ENCODE data around the gene GBX1.

The GBX1 gene

DNA sequence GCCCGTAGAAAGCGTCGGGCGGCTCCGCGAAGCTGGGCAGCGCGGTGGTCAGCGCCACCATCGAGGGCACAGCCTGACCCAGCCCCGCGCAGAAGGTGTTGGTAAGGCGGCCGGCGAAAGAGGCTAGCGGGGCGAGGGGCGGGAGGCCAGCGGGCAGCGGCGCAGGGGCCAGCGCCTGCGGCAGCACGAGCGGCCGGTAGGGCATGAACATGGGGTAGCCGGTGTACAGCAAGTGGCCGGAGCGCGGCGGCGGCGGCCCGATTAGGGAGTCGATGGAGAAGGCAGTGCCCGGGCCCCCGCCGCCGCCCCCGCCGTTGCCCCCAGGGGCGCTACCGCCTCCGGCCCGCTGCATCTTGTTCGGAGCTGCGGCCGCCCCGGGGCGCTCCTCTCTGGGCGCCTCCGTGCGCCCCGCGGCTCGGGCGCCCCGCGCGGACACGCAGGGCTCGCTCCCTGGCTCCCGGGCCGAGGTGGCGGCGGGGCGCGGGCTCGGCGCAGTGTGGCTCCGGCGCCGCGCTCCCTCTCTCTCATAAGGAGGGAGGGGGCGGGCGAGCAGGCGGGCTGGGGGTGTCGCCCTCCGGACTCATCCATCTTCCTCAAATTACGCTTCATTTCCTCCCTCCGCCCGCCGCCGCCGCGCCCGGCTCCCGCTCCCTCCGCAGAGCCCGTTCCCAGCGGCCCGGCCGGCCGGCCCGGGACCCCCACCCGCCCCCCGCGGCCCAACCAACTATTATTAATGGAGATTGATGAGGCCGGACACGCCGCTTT lies at the start of gene GBX1:
Gene GBX1, minus strand, starts transcription at position 498 of the 765 bp plus-strand sequence. Its CDS starts 146 bp downstream, at position 352.
- no peak for DNase-seq (ENCODE audit: low spot score)

- no peak for DNase-seq (ENCODE audit: low spot score)
Observed at GRCh38 chr7:151215396-151215795, 47.9 kb upstream of the GBX1 start.

DNA sequence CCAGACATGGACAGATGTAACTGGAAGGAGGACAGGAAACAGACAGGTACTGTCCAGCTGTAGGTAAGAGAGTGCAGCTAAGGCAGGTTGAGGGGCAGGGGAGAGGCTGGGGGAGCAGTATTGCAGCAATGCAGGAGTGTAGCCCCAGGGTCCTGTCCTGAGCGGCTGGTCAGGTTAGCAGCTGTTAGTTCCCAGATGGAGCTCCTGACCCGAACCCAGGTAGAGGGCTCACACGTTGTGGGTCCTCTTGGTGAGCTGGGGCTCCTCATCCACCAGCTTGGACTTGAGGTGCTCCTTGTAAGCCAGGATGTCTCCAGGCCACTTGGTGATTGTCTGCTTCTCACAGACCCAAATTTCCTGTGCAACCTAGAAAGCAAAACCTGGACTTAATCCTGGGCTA lies 46.3 kb upstream of the GBX1 start:
- DNase-seq (ENCODE audit: low spot score): no peak

DNA sequence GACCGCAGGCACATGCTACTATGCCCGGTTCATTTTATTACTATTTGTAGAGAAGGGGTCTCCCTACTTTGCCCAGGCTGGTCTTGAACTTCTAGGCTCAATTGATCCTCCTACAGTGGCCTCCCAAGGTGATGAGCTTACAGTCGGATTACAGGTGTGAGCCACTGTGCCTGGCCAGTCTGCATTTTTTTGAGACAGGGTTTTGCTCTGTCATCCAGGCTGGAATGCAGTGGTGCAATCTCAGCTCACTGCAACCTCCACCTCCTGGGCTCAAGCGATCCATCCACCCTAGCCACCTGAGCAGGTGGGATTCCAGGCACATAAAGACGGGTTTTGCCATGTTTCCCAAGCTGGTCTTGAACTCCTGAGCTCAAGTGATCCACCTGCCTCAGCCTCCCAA lies 45.1 kb upstream of the GBX1 start:
- no peak for DNase-seq (ENCODE audit: low spot score)

GRCh38 chr7:151211155-151211772 lies 43.8 kb upstream of the GBX1 start:
- no peak for DNase-seq (ENCODE audit: low spot score)

DNA sequence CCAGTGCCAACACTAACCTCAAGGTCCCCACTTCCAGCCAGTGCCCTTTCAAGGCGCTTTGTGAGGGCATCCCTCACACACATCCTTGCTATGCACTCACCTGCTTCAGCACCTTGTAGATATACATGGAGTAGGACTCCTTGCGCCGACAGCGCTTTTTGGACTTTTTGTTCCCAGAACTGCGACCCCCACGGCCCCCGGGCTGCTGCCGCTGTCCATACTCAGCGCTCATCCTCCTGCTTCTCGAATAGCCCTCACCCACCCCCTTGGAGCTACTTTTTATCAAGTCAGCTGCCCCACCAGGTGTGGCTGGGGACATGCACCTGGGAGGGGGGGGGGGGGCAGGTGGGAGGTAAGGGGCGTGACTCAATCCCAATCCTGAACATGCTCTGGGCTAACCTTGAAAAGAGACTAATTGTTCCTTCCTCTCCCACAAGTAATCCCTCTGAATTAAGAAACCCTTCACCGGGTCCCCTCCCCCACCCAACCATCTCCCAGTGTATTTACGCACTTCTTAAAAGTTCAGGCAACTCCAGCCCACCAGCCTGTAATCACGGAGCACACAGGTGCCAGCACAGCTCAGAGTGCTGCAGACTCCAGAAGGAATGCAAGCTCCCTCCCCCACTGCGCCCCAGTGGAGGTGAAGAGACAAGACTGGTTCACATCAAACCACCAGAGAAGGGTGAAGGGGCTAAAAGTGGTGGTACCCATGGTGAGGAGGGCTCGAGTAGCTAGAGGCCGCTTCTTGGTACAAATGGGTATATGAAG lies 42.8 kb upstream of the GBX1 start, which contains the start of gene H2BK1:
Gene H2BK1, minus strand, starts transcription at position 402 of the 768 bp plus-strand sequence. Its CDS starts 170 bp downstream, at position 232.
- no peak for DNase-seq (ENCODE audit: low spot score)

GRCh38 chr7:151209588-151209987 lies 42.1 kb upstream of the GBX1 start:
- DNase-seq (ENCODE audit: low spot score): no peak

DNA sequence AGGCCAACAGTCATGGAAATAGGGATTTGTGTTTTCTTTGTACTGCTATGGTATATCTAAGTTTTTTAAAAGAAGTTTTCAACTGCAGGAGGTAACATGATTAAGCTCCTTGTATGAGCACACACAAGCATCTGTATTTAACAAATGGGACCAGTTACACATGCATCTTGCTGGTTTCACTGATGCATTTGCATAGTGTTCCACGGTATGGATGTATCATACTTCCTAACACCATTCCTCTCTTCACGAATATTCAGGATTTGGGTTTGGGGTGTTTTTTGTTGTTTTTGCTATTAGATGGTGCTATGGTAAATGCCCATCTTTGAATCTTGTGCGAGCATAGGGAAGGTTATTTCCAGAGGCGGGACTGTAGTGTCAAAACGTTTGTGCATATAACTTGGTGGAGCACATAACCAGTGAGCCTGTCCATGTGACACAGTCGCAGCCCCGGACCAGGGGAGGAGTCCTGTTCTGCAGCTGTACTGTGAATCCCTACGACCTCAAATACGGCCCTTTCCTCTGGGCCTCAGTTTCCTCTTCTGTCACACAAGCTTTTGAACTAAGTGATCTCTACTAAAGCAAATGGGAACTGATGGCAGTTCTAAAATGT lies 40.9 kb upstream of the GBX1 start:
- no peak for DNase-seq (ENCODE audit: low spot score)

DNA sequence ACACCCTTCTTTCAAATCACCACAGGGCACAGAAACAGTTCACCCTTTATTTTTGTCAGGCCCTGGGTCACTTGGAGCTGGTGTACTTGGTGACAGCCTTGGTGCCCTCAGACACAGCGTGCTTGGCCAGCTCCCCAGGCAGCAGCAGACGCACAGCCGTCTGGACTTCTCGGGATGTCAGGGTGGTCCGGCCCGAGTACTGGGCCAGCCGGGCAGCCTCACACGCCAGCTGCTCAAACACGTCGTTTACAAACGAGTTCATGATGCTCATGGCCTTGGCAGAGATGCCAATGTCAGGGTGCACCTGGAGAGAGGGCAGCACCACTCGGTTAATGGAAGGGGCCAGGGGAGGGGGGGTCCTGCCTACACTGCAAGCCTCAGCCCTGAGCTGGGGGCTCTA lies 40.3 kb upstream of the GBX1 start:
- no peak for DNase-seq (ENCODE audit: low spot score)

- DNase-seq (ENCODE audit: low spot score): no peak
Observed at GRCh38 chr7:151207315-151207714, 39.8 kb upstream of the GBX1 start.

GRCh38 chr7:151206914-151207313 lies 39.4 kb upstream of the GBX1 start:
- DNase-seq (ENCODE audit: low spot score): no peak

GRCh38 chr7:151205730-151206129 lies 38.2 kb upstream of the GBX1 start:
- DNase-seq (ENCODE audit: low spot score): no peak

GRCh38 chr7:151204383-151205032 lies 37.0 kb upstream of the GBX1 start:
- DNase-seq (ENCODE audit: low spot score): no peak

DNA sequence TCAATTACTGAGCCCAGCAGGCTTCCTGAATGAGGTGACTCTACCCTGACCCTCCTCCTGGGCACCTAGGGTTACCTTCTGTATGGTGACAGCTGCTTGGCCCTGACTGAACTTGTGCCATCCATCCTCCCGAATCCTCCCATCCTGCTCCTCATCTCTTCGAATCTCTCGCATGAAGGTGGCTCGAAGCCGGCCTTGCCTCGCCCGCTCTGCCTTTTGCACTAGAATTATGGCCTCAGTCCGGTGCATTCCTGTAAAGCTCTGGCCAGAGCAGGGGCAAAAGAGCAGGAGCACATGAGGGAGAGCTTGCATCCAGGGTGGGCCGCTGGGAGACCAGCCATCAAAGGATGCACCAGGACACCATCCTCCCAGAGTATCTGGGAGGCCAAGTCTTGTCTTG lies 35.3 kb upstream of the GBX1 start:
- no peak for DNase-seq (ENCODE audit: low spot score)

- no peak for DNase-seq (ENCODE audit: low spot score)
Observed at GRCh38 chr7:151201751-151202150, 34.3 kb upstream of the GBX1 start.

DNA sequence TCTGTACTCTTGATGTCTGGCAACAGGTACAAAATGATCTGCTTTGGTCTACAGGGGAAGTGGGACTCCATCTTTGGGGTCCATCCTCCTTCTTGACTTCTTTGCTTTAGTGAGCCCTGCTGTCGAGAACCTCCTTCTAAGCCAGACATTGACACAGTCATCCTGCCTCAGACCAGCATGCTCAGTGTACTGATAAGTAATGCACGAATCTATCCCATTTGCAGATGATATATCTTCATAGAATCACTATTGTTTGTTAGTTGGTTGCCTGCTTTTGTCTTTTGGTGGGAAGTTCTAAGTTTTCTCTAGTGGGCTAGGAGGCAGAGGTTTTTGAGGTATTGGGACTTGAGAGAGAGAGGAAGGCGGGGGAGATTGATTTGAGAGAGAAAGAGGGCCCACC lies 33.9 kb upstream of the GBX1 start:
- DNase-seq (ENCODE audit: low spot score): no peak

DNA sequence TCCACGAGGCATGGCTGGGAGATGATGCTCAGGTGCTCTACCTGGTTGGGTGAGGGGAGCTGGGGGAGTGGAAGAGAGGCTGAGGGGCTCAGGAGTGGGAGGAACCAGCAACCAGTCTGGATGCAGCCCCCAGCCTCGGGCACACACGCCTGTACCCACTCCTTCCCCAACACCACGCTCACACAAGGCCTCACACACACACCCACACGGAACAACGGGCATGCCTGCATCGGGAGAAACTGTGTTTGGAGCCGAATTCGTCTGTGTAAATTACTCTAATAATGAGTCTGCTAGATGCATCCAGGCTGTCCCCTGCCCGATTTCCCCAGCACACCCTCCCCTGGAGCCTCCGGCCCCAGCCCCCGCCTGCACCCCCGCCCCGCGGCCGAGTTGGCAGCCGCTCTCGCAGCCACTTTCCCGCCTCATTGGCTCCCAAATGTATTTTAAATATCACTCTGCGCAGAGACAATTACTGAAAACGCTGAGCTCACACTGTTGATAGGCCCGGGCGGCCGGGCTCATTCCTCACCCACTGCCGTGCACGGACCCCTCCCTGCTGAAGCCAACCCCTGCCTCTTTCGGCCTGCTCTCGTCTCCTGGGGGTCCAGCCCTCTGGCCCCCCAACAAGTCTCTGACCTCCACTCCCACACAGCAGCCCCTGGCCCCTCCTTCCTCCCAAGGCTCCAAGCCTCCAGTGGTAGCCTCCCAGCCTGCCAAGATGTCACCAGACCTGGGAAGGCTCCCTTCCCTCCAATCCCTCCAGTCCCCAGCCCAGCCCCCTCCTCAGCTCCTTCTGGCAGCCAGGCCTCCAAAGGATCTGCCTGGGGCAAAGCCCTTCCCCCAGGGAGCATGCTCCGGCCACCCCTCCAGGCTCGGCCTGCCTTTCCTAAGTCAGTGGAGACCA lies 31.7 kb upstream of the GBX1 start:
- no peak for DNase-seq (ENCODE audit: low spot score)

DNA sequence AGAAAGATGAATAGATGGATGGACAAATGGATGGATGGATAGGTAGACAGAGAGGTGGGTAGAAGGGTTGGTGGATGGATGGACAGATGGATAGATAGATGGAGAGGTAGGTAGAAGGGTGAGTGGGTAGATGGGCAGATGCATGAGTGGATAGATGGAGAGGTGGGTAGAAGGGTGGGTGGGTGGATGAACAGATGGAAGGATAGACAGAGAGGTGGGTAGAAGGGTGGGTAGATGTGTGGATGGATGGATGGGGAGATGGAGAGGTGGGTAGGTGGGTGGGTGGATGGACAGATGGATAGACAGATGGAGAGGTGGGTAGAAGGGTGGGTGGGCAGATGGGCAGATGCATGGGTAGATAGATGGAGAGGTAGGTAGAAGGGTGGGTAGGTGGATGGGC lies 30.4 kb upstream of the GBX1 start:
- no peak for DNase-seq (ENCODE audit: low spot score)

DNA sequence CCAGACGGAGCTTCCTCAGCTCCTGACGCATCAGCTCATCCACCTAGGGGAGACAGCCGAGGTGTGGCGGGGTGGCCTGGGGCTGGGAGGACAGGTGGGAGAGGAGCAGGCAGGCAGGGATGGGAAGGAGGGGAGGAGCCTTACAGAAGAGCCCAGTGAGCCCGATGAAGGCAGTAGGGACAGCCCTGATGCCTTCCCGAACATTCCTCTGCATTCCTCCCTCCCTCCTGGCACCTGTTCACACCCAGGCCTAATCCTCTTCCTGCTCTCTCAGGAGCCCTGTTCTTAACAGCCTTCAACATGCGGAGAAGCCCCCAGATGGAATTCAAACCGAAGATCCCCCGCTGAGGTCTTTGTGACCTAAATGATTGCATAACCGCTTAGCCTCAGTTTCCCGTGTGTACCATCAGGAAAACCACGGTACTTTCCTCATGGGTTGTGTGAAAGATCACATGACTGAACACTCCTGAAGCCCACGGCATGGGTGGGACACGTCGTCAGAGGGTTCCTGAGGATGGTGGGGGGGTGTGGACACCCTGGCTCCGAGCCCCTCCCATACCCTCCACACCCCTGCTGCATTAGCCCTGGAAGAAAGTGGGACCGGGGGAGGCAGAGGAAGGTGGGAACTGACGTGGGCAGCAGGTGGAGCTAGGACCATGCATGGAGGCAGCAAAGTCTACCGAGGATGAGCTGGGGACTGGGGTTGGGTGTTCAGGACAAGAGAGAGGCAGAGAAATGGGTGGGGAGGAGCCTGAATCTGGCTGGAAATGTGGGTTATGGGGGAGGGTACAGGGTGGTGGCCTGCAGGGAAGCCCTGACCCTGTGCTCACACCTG lies 28.3 kb upstream of the GBX1 start:
- DNase-seq (ENCODE audit: low spot score): no peak

DNA sequence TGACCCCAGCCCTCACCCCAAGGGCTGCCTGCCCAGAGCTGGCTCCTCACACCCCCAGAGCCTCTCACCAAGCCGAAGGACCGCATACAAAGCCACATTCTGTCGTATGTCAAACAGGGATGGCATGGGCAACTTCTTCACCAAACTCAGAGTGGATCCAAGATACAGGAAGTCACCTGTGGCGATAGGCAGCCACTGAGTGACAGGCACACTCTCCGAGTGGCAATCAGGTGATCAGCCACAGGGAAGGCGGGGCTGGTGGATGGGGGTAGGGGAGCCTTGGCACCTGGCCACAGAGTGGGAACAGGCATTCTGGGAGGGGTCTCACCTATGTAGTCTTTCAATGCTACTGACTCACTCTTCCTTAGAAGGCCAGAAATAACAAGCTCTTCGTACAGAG lies 26.7 kb upstream of the GBX1 start:
- DNase-seq (ENCODE audit: low spot score): no peak
